Panc1 (cell line): Measurements from ENCODE around the gene CDKN2B-AS1. TPM values are rescaled to one million over a fixed set of nuclear protein-coding genes. Genes with fewer than 3 reads are reported as not detected.

Experiments used
- ATAC-seq: fragments of 200-7000 bp; cut with Tn5 transposase; 2 replicates; pipeline ENCODE4 v1.9.1; 2020; ENCODE audit warnings: mild to moderate bottlenecking, moderate library complexity
- BruUV-seq: library from RNA; stranded (reverse); fragments of 400-500 nt; replicated peaks from 2 replicates; lab custom pipeline; 2021; lab: Mats Ljungman, UMichigan
- CTCF ChIA-PET: fragments of 300-600 bp; sonication (Branson Sonifier 250); formaldehyde crosslinking; loops from one replicate; lab custom pipeline; 2022; ENCODE audit warnings: antibody characterized with exemption; lab: Charles Lee
- POLR2A ChIA-PET: fragments of 300-600 bp; sonication (Branson Sonifier 250); formaldehyde crosslinking; loops from one replicate; lab custom pipeline; 2022; ENCODE audit warnings: antibody characterized with exemption; lab: Charles Lee
- DNase-seq: peaks from one replicate; pipeline ENCODE4 v3.0.0-alpha.2; 2010; ENCODE audit warnings: low read depth, low spot score
- H3K27ac ChIP-seq: 2 replicates; pipeline ENCODE4 v1.5.1; 2011; ENCODE audit warnings: mild to moderate bottlenecking, low read length, inconsistent platforms
- H3K27me3 ChIP-seq: fragments of 200-500 bp; sonication (Bioruptor generic); 2 replicates; pipeline ENCODE4 v1.6.0; 2014; ENCODE audit warnings: low read length, inconsistent platforms; ENCODE audit not compliant: control insufficient read depth, insufficient read depth
- H3K36me3 ChIP-seq: fragments of 200-500 bp; sonication (Bioruptor generic); 2 replicates; pipeline ENCODE4 v1.5.1; 2014; ENCODE audit warnings: inconsistent platforms, mild to moderate bottlenecking, low read length, moderate library complexity; ENCODE audit not compliant: control insufficient read depth, insufficient read depth
- H3K4me1 ChIP-seq: 2 replicates; pipeline ENCODE4 v1.5.1; 2011; ENCODE audit warnings: inconsistent platforms, mild to moderate bottlenecking, low read length, moderate library complexity; ENCODE audit not compliant: control insufficient read depth, insufficient read depth
- H3K4me3 ChIP-seq, 2 experiments: 2 replicates each; pipeline ENCODE4 v1.5.1; 2011 to 2012; ENCODE audit warnings: low read depth in 2 of 2, low read length in 2 of 2, mild to moderate bottlenecking in 2 of 2, inconsistent platforms in 1 of 2, moderate library complexity in 1 of 2
- H3K9me3 ChIP-seq: fragments of 200-500 bp; sonication (Bioruptor generic); 2 replicates; pipeline ENCODE4 v1.5.1; 2014; ENCODE audit warnings: low read depth, mild to moderate bottlenecking, inconsistent platforms, low read length, moderate library complexity; ENCODE audit not compliant: control insufficient read depth, insufficient read depth
- POLR2AphosphoS5 ChIP-seq: IDR thresholded peaks from 2 replicates; pipeline ENCODE4 v1.6.1; 2012; ENCODE audit warnings: mild to moderate bottlenecking, low read depth, low read length, moderate library complexity
- SIN3A ChIP-seq: IDR thresholded peaks from 2 replicates; pipeline ENCODE4 v1.6.1; 2012; ENCODE audit warnings: low read depth, mild to moderate bottlenecking, low read length, moderate library complexity, borderline replicate concordance; ENCODE audit not compliant: insufficient read depth
- TCF7L2 ChIP-seq: IDR thresholded peaks from 2 replicates; pipeline ENCODE4 v1.6.1; 2011; ENCODE audit warnings: mild to moderate bottlenecking, low read depth, low read length, inconsistent platforms
- in situ Hi-C: cut with HindIII; loops from 2 replicates; pipeline ENCODE4 v1.10.0; 2016; ENCODE audit warnings: low sequenced_read_pairs, low pct_unique_long_range_greater_than_20kb
- intact Hi-C: fragments of 100-400 bp; cut with micrococcal nuclease; formaldehyde crosslinking; loops from one replicate; pipeline ENCODE4 v1.10.0; 2022; ENCODE audit not compliant: unreplicated experiment
- total RNA-seq: library from RNA; stranded (reverse); gene quantifications from one replicate; pipeline ENCODE4 v1.2.1, GENCODE V29; 2021; ENCODE audit not compliant: unreplicated experiment
- TF ChIP-seq, protein P1 (sequence below), 2 experiments: IDR thresholded peaks; 2 replicates each; pipeline ENCODE4 v1.6.1; 2011 to 2012; ENCODE audit warnings: low read depth in 2 of 2, control low read depth in 1 of 2, low read length in 1 of 2, mild to moderate bottlenecking in 1 of 2, moderate library complexity in 1 of 2; ENCODE audit not compliant: insufficient read depth in 1 of 2
- TF ChIP-seq, protein P2 (sequence below): fragments of 450-650 bp; IDR thresholded peaks from 2 replicates; pipeline ENCODE4 v1.5.1; 2017; ENCODE audit warnings: mild to moderate bottlenecking

The CDKN2B-AS1 gene
- total RNA-seq, 1 experiment from 2014 or later = not detected

DNA sequence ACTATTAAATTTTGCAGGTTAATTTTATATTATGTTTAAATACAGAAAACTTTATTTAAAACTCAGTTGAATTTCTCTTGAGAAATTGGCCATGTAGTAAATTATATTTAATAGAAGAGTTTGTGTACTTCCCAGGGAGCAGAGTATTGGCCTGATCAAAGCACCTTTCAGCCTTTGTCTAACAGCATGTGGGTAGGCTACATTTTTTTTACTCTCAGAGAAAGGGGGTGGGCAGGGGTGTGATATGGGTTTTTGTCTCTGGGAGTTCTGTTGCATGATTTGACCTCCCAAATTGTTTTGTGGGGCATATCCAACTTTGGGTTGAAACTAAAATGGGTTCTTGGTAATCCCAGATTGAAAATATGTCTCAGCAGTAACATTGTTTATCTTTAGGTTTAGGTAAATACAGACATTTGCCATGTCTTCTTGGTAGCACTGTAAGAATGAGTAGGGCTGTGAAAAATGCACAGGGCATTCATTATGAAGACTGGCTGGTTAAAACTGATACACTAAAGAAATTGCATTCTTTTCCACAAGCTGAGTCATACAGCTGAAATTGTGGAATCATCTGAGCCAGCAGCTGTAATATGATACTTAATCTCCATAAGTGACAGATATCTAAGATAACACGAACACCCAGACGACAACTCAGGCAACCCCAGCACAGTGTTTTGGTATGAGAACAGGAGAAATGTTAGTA is 89.9 kb downstream of the CDKN2B-AS1 start:
- in situ Hi-C loops = no loop called here
- no peak for DNase-seq
- CTCF ChIA-PET = no interaction called here
- ATAC-seq = no peak
- H3K9me3 ChIP-seq = no peaks in the 10 kb centered on the region
- no peak overlapping the region for H3K4me3 ChIP-seq
- POLR2A ChIA-PET = no interaction called here
- no peaks in the 10 kb centered on the region for H3K27me3 ChIP-seq
- H3K4me1 ChIP-seq = no peaks in the 10 kb centered on the region
- no TSS peak for BruUV-seq
- TF ChIP-seq TCF7L2 = no peak
- TF ChIP-seq, protein P1, sequence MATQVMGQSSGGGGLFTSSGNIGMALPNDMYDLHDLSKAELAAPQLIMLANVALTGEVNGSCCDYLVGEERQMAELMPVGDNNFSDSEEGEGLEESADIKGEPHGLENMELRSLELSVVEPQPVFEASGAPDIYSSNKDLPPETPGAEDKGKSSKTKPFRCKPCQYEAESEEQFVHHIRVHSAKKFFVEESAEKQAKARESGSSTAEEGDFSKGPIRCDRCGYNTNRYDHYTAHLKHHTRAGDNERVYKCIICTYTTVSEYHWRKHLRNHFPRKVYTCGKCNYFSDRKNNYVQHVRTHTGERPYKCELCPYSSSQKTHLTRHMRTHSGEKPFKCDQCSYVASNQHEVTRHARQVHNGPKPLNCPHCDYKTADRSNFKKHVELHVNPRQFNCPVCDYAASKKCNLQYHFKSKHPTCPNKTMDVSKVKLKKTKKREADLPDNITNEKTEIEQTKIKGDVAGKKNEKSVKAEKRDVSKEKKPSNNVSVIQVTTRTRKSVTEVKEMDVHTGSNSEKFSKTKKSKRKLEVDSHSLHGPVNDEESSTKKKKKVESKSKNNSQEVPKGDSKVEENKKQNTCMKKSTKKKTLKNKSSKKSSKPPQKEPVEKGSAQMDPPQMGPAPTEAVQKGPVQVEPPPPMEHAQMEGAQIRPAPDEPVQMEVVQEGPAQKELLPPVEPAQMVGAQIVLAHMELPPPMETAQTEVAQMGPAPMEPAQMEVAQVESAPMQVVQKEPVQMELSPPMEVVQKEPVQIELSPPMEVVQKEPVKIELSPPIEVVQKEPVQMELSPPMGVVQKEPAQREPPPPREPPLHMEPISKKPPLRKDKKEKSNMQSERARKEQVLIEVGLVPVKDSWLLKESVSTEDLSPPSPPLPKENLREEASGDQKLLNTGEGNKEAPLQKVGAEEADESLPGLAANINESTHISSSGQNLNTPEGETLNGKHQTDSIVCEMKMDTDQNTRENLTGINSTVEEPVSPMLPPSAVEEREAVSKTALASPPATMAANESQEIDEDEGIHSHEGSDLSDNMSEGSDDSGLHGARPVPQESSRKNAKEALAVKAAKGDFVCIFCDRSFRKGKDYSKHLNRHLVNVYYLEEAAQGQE (IDR thresholded peaks at IDR 0.05; ENCODE audit: insufficient read depth in 1 of 2, low read depth in 2 of 2, low read length in 1 of 2) = no peak
- no peak for TF ChIP-seq POLR2AphosphoS5
- no peak for TF ChIP-seq SIN3A
- TF ChIP-seq, protein P2, sequence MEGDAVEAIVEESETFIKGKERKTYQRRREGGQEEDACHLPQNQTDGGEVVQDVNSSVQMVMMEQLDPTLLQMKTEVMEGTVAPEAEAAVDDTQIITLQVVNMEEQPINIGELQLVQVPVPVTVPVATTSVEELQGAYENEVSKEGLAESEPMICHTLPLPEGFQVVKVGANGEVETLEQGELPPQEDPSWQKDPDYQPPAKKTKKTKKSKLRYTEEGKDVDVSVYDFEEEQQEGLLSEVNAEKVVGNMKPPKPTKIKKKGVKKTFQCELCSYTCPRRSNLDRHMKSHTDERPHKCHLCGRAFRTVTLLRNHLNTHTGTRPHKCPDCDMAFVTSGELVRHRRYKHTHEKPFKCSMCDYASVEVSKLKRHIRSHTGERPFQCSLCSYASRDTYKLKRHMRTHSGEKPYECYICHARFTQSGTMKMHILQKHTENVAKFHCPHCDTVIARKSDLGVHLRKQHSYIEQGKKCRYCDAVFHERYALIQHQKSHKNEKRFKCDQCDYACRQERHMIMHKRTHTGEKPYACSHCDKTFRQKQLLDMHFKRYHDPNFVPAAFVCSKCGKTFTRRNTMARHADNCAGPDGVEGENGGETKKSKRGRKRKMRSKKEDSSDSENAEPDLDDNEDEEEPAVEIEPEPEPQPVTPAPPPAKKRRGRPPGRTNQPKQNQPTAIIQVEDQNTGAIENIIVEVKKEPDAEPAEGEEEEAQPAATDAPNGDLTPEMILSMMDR = no peak
- no peaks in the 10 kb centered on the region for H3K36me3 ChIP-seq
- intact Hi-C loops = no loop called here
- H3K27ac ChIP-seq = no peak overlapping the region

DNA sequence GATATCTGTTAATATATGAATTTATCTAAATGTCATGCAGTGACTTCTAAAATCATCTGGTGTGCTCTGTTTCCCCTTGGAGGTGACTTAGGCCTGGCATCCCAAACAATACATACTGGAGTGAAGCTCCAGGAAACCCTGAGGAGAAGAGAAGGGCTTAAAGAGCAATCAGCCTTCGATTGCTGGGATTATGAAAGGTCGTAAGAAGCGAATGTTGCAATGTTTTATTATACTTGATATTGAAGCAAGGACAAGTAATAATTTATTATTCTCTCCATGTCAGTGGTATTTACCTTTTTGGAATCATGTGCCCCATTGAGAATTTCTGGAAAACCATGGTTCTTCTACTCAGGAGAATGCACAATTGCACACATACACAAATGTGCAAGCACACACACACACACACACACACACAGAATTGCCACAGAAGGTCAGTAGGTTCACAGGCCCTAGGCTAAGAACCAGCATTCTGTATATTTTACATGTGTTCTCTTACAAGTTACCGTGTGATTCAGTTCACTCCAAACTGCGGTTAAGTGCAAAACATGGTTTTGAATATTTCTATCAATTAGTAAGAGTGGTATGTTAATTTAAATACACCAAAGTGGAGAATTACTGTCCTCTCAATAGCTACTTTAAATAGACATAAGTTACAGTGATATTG is 93.6 kb downstream of the CDKN2B-AS1 start:
- H3K27me3 ChIP-seq = no peaks in the 10 kb centered on the region
- no peak overlapping the region for H3K4me3 ChIP-seq
- ATAC-seq = no peak
- no peaks in the 10 kb centered on the region for H3K4me1 ChIP-seq
- in situ Hi-C loops (no loop called here), intact Hi-C loops (no loop called here)
- no peaks in the 10 kb centered on the region for H3K9me3 ChIP-seq
- no peak for TF ChIP-seq TCF7L2
- TF ChIP-seq, protein P1 (IDR thresholded peaks at IDR 0.05; ENCODE audit: insufficient read depth in 1 of 2, low read depth in 2 of 2, low read length in 1 of 2) = no peak
- no peaks in the 10 kb centered on the region for H3K36me3 ChIP-seq
- H3K27ac ChIP-seq = no peak overlapping the region
- no peak for DNase-seq
- CTCF ChIA-PET = no interaction called here
- BruUV-seq = no TSS peak
- POLR2A ChIA-PET = no interaction called here
